ENCODE data around the gene CDK5RAP2.

DNA sequence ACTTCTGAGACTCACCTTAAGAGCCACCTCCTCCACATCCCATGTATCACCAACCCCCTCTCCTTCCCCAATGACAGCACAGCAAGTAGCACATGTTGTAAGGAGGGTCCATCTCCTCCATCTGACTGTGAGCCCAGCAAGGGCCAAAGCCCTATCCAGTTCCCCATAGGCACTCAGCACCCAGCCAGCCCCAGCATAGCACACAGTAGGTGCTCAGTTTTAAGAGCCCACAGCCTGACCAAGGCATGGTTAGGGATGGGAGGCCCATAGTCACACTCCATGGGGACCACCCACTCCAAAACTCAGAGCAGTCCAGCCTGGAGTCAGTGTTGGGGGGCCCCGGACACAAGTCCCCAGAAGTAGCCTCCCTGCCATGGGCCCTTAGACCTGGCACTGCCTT lies 205.7 kb downstream of the CDK5RAP2 start:
- TF ChIP-seq, protein P1, sequence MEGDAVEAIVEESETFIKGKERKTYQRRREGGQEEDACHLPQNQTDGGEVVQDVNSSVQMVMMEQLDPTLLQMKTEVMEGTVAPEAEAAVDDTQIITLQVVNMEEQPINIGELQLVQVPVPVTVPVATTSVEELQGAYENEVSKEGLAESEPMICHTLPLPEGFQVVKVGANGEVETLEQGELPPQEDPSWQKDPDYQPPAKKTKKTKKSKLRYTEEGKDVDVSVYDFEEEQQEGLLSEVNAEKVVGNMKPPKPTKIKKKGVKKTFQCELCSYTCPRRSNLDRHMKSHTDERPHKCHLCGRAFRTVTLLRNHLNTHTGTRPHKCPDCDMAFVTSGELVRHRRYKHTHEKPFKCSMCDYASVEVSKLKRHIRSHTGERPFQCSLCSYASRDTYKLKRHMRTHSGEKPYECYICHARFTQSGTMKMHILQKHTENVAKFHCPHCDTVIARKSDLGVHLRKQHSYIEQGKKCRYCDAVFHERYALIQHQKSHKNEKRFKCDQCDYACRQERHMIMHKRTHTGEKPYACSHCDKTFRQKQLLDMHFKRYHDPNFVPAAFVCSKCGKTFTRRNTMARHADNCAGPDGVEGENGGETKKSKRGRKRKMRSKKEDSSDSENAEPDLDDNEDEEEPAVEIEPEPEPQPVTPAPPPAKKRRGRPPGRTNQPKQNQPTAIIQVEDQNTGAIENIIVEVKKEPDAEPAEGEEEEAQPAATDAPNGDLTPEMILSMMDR (conservative IDR thresholded peaks at IDR 0.05 in 1 of 2, IDR thresholded peaks at IDR 0.05 in 1 of 2; ENCODE audit: low read depth in 1 of 2, low read length in 2 of 2) = no peak
- no peak for TF ChIP-seq EZH2 (IDR thresholded peaks at IDR 0.05; ENCODE audit: low read length, missing control alignments)

Measured in fibroblast of lung (primary cell).